Measurements from ENCODE around the gene RGS6.

The RGS6 gene

DNA sequence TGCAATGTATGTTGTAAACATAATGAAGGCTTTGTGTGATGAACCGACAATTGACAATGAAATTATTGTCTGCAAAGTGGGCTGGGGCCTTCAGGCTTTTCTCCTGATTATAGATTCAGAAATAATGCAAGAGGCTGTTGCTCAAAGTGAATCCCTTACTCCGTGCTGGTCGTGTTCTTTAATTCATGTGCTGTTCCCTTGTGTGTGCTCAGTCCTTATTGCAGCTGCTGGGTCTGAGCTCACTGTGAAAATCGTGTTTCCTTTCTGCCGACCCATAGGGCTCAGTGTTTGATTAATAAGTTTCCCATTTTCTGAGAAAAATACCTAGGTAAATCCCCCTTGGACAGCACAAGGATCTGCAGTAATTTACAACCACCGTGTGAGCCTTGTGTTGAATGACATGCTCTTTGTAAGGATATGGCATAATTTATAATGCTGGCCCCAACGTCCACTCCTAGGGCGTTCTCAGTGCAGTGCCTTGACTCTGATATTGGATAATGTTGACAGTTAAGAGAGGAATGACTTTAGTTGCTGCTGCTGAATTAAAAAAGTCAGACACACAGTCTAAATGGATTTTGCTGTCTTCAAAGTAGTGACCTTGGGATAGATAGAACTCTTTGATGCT lies 81.6 kb downstream of the RGS6 start:
- in situ Hi-C loops (cut with HindIII; ENCODE audit: low sequenced_read_pairs), result no loop called here

DNA sequence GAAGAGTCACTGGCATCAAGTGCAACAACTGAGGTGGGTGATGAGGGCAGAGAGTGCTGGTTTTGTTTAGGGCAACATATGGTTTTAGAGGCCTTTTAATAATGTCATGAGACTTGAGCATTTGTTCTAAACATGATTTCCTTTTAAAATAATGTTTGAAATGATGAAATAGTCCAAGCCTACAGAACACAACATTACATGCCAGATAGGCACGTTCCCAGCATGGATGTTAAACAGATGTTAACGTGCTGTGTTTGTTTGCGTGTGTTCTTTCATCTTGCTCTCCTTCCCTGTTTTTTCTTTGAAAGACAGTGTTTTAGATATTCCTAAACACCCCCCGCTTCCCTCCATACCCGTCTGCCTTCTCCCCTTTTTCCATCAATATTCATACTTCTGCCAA lies 82.3 kb downstream of the RGS6 start:
- in situ Hi-C loops (cut with HindIII; ENCODE audit: low sequenced_read_pairs), result no loop called here

- in situ Hi-C loops (cut with HindIII; ENCODE audit: low sequenced_read_pairs), result no loop called here
Observed at GRCh38 chr14:72017290-72017689, 85.1 kb downstream of the RGS6 start.

DNA sequence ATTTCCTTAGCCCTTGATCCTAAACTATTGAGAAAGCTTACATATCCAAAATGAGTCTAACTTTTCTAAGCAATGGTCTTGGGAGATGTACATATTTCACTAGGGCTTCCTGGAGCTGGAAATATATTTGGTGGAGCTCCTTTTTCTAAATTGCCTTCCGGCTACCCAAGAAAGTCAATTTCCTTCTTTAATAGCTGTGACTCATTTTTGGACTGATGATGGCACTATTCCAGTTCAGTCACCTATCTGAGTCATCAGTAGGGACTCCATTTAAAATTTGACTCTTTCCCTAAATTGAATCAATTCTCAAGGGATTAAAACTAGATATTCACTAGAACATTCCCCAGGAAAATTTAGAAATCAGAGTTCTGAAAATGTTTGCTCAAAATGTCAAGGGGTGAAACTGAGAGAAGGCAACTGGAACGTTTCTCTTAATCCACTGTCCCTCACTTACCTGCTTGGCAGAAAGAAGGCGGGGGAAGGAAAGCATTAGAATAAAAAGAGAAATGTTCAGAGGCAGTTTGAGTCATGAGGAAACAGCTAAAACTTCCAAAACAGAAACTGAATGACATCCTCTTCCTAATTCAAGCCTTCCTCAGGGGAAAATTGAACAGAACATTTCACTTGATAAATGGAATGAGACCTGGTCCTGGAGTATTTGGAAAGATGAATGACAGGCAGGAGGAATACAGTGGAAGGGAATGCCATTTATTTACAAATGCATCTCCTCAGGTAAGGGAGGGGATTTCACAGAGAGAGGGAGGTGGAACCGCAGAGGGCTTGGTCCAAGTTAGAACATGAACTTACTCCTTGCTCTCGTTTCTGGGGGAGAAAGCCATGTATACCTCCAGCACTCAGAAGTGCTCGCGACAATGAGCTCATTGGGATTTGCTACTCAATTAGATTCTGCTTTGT lies 91.2 kb downstream of the RGS6 start:
- in situ Hi-C loops (cut with HindIII; ENCODE audit: low sequenced_read_pairs), result no loop called here

- in situ Hi-C loops (cut with HindIII; ENCODE audit: low sequenced_read_pairs), result no loop called here
Observed at GRCh38 chr14:72024043-72024407, 91.8 kb downstream of the RGS6 start.

GRCh38 chr14:72024504-72024903 lies 92.3 kb downstream of the RGS6 start:
- in situ Hi-C loops (cut with HindIII; ENCODE audit: low sequenced_read_pairs), result no loop called here

- in situ Hi-C loops (cut with HindIII; ENCODE audit: low sequenced_read_pairs), result no loop called here
Observed at GRCh38 chr14:72026536-72026935, 94.3 kb downstream of the RGS6 start.

GRCh38 chr14:72027061-72027460 lies 94.8 kb downstream of the RGS6 start:
- in situ Hi-C loops (cut with HindIII; ENCODE audit: low sequenced_read_pairs), result no loop called here

- in situ Hi-C loops (cut with HindIII; ENCODE audit: low sequenced_read_pairs), result no loop called here
Observed at GRCh38 chr14:72033365-72033764, 101.1 kb downstream of the RGS6 start.

- in situ Hi-C loops (cut with HindIII; ENCODE audit: low sequenced_read_pairs), result no loop called here
Observed at GRCh38 chr14:72040528-72040927, 108.3 kb downstream of the RGS6 start.

GRCh38 chr14:72045271-72045670 lies 113.0 kb downstream of the RGS6 start:
- in situ Hi-C loops (cut with HindIII; ENCODE audit: low sequenced_read_pairs), result no loop called here

DNA sequence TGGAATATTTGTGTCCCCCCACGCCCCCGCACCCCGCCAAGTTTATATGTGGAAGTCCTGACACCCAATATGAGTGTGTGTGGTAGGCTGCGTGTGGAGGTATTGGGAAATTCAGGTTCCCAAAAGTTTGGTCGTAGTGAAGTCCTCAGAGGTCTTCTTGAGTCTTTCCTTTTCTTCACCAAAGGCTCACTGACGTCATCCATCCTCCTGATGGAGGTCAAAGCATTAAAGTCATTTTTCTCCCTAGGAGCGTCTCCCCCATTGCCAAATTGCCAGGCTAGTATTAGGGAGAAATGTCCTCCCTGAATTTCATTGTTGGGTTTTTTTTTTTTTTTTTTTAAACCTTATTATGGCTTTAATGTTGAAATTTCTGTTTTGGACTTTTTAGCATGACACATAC lies 113.7 kb downstream of the RGS6 start:
- in situ Hi-C loops (cut with HindIII; ENCODE audit: low sequenced_read_pairs), result no loop called here

GRCh38 chr14:72049462-72049861 lies 117.2 kb downstream of the RGS6 start:
- in situ Hi-C loops (cut with HindIII; ENCODE audit: low sequenced_read_pairs), result no loop called here

DNA sequence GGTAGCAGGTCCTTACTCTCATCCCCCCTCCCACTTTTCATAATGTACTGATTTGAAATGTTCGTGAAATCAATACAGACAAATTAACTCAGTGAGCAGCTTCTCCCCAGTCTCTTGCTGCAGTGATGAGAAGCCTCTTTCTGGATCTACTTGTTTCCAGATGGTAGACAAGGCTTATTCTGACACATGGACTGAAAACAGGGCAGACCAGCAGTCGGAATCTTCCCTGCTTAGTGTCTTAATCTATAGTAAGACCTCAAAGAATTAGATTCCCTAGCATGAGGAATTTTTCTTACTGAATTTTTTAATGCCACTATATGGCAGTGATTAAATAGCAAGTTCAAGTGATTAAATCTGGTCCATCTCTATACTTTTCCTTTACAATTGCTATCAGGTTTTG lies 120.1 kb downstream of the RGS6 start:
- in situ Hi-C loops (cut with HindIII; ENCODE audit: low sequenced_read_pairs), result no loop called here

DNA sequence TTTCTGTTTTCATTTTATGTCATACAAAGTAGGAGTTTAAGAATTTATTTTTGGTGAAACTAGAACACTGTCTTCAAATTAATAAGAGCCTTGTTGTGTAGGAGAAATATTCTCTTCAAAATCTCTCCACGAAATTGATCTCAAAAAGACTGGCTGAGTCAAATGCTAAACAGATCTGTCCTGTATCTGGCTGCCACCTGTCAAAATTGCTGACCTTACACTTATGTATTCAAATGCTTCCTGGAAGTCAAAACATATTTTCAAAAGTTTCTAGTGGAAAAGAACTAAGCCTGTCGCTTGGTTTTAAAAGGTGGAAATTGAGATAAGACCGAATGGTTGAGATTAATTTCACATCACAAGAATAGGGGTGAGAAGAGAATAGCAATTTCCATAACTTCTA lies 121.4 kb downstream of the RGS6 start:
- in situ Hi-C loops (cut with HindIII; ENCODE audit: low sequenced_read_pairs), result no loop called here

GRCh38 chr14:72054911-72055310 lies 122.7 kb downstream of the RGS6 start:
- in situ Hi-C loops (cut with HindIII; ENCODE audit: low sequenced_read_pairs), result no loop called here

- in situ Hi-C loops (cut with HindIII; ENCODE audit: low sequenced_read_pairs), result no loop called here
Observed at GRCh38 chr14:72057701-72058285, 125.6 kb downstream of the RGS6 start.

DNA sequence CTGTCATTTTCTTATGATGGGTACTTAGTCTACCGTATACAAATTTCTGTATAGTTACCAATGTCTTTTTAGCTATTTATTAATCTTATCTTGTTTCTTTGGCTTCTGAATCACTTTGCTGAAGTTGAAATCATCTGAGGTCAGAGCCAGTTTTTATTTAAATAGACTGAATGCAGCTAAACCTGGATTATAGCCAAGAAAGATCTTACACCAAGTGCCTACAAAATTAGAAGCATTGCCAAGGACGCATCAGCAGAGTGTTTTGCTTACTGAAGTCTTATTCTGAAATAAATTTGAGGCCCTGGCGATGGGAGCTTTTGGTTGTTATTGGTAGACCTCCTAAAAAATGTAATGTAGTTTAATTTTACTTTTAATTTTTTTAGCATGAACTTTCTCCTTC lies 128.2 kb downstream of the RGS6 start:
- in situ Hi-C loops (cut with HindIII; ENCODE audit: low sequenced_read_pairs), result no loop called here

DNA sequence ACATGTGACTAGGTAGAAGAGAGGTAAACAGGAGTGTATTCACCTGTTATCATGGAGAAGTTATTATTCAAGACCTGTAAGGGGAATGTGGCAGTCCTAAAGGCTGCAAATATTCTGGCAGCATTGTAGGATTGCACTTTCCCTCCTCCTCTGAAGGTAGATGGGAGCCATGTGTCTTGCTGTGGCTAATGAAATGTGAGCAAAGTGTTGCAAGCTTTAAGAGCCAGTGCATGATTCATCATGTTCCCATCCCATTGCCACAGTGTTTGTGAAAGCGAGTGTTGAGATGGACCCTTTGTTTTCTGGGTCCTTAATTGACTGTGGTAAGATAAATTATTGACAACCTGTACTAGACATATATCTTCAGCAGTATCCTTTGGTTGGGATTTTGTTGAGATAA lies 128.7 kb downstream of the RGS6 start:
- in situ Hi-C loops (cut with HindIII; ENCODE audit: low sequenced_read_pairs), result no loop called here

- in situ Hi-C loops (cut with HindIII; ENCODE audit: low sequenced_read_pairs), result no loop called here
Observed at GRCh38 chr14:72061718-72062117, 129.5 kb downstream of the RGS6 start.

DNA sequence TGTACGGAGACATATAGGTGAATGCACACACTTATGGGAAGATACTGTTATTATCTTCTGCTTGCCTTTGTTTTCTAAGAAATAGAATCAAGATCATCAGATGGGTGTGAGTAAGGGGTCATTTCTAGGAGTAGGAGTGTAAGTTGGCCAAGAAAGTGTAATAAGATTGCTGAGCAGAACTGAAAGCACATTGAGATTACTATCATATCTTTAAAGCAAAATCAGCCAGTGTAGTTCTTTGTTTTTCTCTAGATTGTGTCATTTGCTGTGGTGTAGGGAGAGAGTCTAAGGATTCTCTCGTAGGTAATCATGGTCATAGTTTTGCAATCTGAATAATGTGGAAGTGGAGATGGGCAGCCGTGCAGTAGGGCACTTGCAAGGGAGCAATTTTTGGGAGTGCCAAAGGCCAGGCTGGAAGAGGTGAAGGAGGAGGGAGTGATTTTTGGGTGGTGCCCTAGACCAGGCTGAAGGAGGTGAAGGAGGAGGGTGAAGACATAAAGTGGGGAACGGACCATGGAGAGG lies 131.6 kb downstream of the RGS6 start:
- in situ Hi-C loops (cut with HindIII; ENCODE audit: low sequenced_read_pairs), result no loop called here

- in situ Hi-C loops (cut with HindIII; ENCODE audit: low sequenced_read_pairs), result no loop called here
Observed at GRCh38 chr14:72064501-72064900, 132.3 kb downstream of the RGS6 start.

All from DLD1 (cell line).